Hepatocyte (in vitro differentiated cells): ENCODE measurements around the gene NT5C2. TPM values are rescaled to one million over a fixed set of nuclear protein-coding genes. Genes with fewer than 3 reads are reported as not detected.
"Not testable (repeated sequence)": the region's sequence is repeated elsewhere in the genome, so short reads cannot be mapped to it uniquely, and the experiment has no call there.

ENCODE experiments used
- DNase-seq: peaks from one replicate; pipeline ENCODE4 v3.0.0-alpha.2; 2016; ENCODE audit warnings: low spot score
- H2AFZ ChIP-seq: fragments of 200-600 bp; sonication (generic); 2 replicates; pipeline ENCODE4 v1.6.0; 2016; ENCODE audit warnings: antibody characterized with exemption, mild to moderate bottlenecking
- H3K27ac ChIP-seq: fragments of 200-600 bp; sonication (generic); 2 replicates; pipeline ENCODE4 v1.5.1; 2016; ENCODE audit warnings: mild to moderate bottlenecking
- H3K27me3 ChIP-seq: fragments of 200-600 bp; sonication (generic); 2 replicates; pipeline ENCODE4 v1.6.1; 2016
- H3K36me3 ChIP-seq: fragments of 200-600 bp; sonication (generic); replicated peaks from 2 replicates; pipeline ENCODE4 v1.5.1; 2016; ENCODE audit warnings: low read depth; ENCODE audit not compliant: insufficient read depth
- H3K4me1 ChIP-seq: fragments of 200-600 bp; sonication (generic); 2 replicates; pipeline ENCODE4 v1.5.1; 2016; ENCODE audit warnings: mild to moderate bottlenecking, moderate library complexity; ENCODE audit not compliant: insufficient read depth
- H3K4me2 ChIP-seq: fragments of 200-600 bp; sonication (generic); 2 replicates; pipeline ENCODE4 v1.6.0; 2016
- H3K4me3 ChIP-seq: fragments of 200-600 bp; sonication (generic); 2 replicates; pipeline ENCODE4 v1.5.1; 2016; ENCODE audit warnings: mild to moderate bottlenecking
- H3K79me2 ChIP-seq: fragments of 200-600 bp; sonication (generic); 2 replicates; pipeline ENCODE4 v1.6.0; 2017; ENCODE audit warnings: mild to moderate bottlenecking
- H3K9me2 ChIP-seq: fragments of 200-600 bp; sonication (generic); replicated peaks from 2 replicates; pipeline ENCODE4 v1.6.0; 2017; ENCODE audit warnings: mild to moderate bottlenecking; ENCODE audit not compliant: insufficient read depth
- H3K9me3 ChIP-seq: fragments of 200-600 bp; sonication (generic); 2 replicates; pipeline ENCODE4 v1.5.1; 2016; ENCODE audit warnings: low read depth, mild to moderate bottlenecking
- H4K20me1 ChIP-seq: fragments of 200-600 bp; sonication (generic); 2 replicates; pipeline ENCODE4 v1.6.0; 2016; ENCODE audit warnings: mild to moderate bottlenecking; ENCODE audit not compliant: insufficient read depth, poor library complexity, severe bottlenecking
- CTCF ChIP-seq: fragments of 200-600 bp; sonication (generic); IDR thresholded peaks from 2 replicates; pipeline ENCODE4 v1.5.1; 2016; ENCODE audit warnings: antibody characterized with exemption, mild to moderate bottlenecking; ENCODE audit not compliant: poor library complexity
- EZH2 ChIP-seq: fragments of 200-600 bp; sonication (generic); IDR thresholded peaks from 2 replicates; pipeline ENCODE4 v1.6.1; 2016; ENCODE audit warnings: antibody characterized with exemption, mild to moderate bottlenecking, borderline replicate concordance
- EZH2phosphoT487 ChIP-seq: fragments of 200-600 bp; sonication (generic); IDR thresholded peaks from one replicate; pipeline ENCODE4 v1.6.1; 2018; ENCODE audit warnings: antibody characterized with exemption, mild to moderate bottlenecking, low read depth, moderate library complexity; ENCODE audit not compliant: unreplicated experiment, severe bottlenecking
- WGBS: methylation state at CpG from one replicate; pipeline ENCODE4 v1.1.6; 2016; ENCODE audit warnings: low lambda C conversion rate; ENCODE audit errors: missing lambda C conversion rate; 5-methylcytosine and 5-hydroxymethylcytosine counted together
- polyA plus RNA-seq: library from polyadenylated mRNA; unstranded; fragments of >200 nt; fragmentation: Nextera tagmentation; extraction: Ambion mirVana; gene quantifications from 2 replicates; pipeline ENCODE4 v1.2.1, GENCODE V29; 2016
- total RNA-seq: library from RNA; depleted of rRNA; stranded (reverse); fragments of >200 nt; gene quantifications from 2 replicates; pipeline ENCODE4 v1.2.3, GENCODE V29; 2014

Gene NT5C2
- total and polyA plus RNA-seq, 2 experiments from 2014 or later: 50.7 to 52.0 TPM

DNA sequence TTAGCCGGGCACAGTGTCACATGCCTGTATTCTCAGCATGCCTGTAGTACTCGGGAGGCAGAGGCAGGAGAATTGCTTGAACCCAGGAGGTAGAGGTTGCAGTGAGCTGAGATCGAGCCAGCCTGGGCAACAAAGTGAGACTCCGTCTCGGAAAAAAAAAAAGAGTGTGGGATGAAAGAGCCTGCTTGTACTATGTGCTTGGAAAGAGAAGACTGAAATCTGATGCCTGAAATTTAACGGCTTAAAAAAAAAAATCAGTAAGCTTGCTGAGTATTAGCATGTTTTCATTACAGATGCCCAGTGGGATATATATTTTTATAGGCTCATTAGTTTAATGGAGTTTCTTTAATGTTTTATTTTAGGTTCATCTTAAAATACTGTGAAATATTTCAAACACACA, 4.2 kb downstream of the NT5C2 start:
- Histone ChIP-seq H3K27ac (peak overlapping the region; percentile 13), H3K79me2 (peaks cover 85% of the 10 kb centered on the region)

DNA sequence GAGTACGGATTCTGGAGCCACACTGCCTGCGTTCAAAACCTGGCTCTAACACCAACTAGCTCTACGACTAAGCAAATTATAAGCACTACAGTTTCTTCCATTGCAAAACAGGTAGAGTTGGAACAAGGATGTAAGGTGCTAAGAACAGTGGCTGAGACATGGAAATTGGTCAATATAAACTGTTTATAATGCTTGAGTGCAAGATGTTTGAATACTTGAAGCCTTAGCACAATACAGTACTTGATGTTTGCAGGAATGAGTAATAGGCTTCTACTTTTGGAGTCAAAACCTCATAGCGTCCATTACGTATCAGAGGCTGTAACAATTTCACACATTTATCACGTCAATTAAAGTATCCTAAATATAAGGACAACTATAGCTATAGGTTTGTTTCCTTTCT, 6.9 kb downstream of the NT5C2 start:
- no peak overlapping the region for H3K4me2 ChIP-seq
- 92% methylated on average over 6 of the region's 6 CpGs for WGBS
- H3K27me3 ChIP-seq: no peaks in the 10 kb centered on the region
- no peak for TF ChIP-seq CTCF
- TF ChIP-seq EZH2: no peak
- no peak for TF ChIP-seq EZH2phosphoT487
- H3K27ac ChIP-seq: no peak overlapping the region
- H3K4me1 ChIP-seq: peaks cover 20% of the 10 kb centered on the region
- H3K9me2 ChIP-seq: no peaks in the 10 kb centered on the region
- no peaks in the 10 kb centered on the region for H3K9me3 ChIP-seq
- peaks cover 99% of the 10 kb centered on the region for H3K79me2 ChIP-seq
- DNase-seq: no peak
- H3K4me3 ChIP-seq: no peak overlapping the region
- no peaks in the 10 kb centered on the region for H3K36me3 ChIP-seq
- H2AFZ ChIP-seq: no peak overlapping the region
- H4K20me1 ChIP-seq: peaks cover 80% of the 10 kb centered on the region

More for the DNA sequence above, 4.2 kb downstream of the NT5C2 start:
- no peak overlapping the region for H2AFZ ChIP-seq
- TF ChIP-seq EZH2phosphoT487: no peak
- H3K4me1 ChIP-seq: peaks cover 33% of the 10 kb centered on the region
- H4K20me1 ChIP-seq: peaks cover 72% of the 10 kb centered on the region
- H3K36me3 ChIP-seq: no peaks in the 10 kb centered on the region
- H3K4me3 ChIP-seq: no peak overlapping the region
- no peaks in the 10 kb centered on the region for H3K9me3 ChIP-seq
- 48% methylated on average over 6 of the region's 6 CpGs for WGBS
- H3K9me2 ChIP-seq: no peaks in the 10 kb centered on the region
- H3K27me3 ChIP-seq: no peaks in the 10 kb centered on the region
- DNase-seq: no peak
- peak overlapping the region; percentile 49 for H3K4me2 ChIP-seq

DNA sequence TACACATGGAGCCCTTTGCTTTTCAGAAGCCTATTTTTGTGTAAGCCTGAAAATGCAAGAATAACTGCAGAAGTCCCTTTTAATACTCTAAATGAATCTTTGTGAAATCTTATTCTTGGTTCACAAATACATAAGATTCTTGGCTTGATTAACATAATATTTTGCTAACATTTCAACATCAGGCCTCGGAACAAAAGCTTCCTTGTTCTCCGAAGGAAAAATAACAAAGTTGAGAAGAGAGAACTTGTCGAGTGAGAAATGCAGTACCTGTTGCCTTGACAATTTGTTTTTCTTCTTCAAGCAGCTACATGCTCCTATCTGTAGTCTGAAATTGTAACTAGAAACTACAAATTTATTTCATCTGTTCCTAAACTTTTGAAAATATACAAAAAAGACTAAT, 8.5 kb downstream of the NT5C2 start:
- no peak overlapping the region for H3K4me2 ChIP-seq
- TF ChIP-seq CTCF: no peak
- no peak for TF ChIP-seq EZH2
- TF ChIP-seq EZH2phosphoT487: no peak
- no peak overlapping the region for H3K4me3 ChIP-seq
- WGBS: 78% methylated on average over 3 of the region's 3 CpGs
- H3K36me3 ChIP-seq: peaks cover 4% of the 10 kb centered on the region
- no peak overlapping the region for H2AFZ ChIP-seq
- no peaks in the 10 kb centered on the region for H3K9me2 ChIP-seq
- H4K20me1 ChIP-seq: peaks cover 72% of the 10 kb centered on the region
- peaks cover 13% of the 10 kb centered on the region for H3K4me1 ChIP-seq
- H3K27ac ChIP-seq: no peak overlapping the region
- no peak for DNase-seq
- no peaks in the 10 kb centered on the region for H3K27me3 ChIP-seq
- no peaks in the 10 kb centered on the region for H3K9me3 ChIP-seq
- H3K79me2 ChIP-seq: peaks cover 99% of the 10 kb centered on the region

DNA sequence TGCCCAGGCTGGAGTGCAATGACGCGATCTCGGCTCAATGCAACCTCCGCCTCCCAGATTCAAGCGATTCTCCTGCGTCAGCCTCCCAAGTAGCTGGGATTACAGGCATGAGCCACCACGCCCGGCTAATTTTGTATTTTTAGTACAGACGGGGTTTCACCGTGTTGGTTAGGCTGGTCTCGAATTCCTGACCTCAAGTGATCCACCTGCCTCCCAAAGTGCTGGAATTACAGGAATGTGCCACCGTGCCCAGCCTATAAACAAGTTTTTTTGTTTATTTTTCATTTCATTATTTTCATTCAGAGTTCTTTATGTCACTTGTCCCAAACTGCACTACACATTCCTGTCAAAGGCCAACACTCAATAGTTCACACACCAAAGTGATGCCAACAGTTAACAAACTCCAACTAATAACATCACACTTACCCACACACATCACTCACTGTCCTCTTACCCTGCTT, 9.1 kb downstream of the NT5C2 start:
- H3K9me2 ChIP-seq, H3K9me3 ChIP-seq, H2AFZ ChIP-seq, H3K27me3 ChIP-seq, H3K4me3 ChIP-seq, DNase-seq, H3K4me2 ChIP-seq, H3K36me3 ChIP-seq, H3K27ac ChIP-seq: not testable (repeated sequence)
- 79% methylated on average over 12 of the region's 12 CpGs for WGBS
- H3K79me2 ChIP-seq: peaks cover 99% of the 10 kb centered on the region
- peaks cover 66% of the 10 kb centered on the region for H4K20me1 ChIP-seq
- H3K4me1 ChIP-seq: peaks cover 11% of the 10 kb centered on the region
